ENCODE measurements around the gene KCP.
A peak's percentile ranks its signal among the peaks of the same experiment; 100 is the strongest.

KCP gene

DNA sequence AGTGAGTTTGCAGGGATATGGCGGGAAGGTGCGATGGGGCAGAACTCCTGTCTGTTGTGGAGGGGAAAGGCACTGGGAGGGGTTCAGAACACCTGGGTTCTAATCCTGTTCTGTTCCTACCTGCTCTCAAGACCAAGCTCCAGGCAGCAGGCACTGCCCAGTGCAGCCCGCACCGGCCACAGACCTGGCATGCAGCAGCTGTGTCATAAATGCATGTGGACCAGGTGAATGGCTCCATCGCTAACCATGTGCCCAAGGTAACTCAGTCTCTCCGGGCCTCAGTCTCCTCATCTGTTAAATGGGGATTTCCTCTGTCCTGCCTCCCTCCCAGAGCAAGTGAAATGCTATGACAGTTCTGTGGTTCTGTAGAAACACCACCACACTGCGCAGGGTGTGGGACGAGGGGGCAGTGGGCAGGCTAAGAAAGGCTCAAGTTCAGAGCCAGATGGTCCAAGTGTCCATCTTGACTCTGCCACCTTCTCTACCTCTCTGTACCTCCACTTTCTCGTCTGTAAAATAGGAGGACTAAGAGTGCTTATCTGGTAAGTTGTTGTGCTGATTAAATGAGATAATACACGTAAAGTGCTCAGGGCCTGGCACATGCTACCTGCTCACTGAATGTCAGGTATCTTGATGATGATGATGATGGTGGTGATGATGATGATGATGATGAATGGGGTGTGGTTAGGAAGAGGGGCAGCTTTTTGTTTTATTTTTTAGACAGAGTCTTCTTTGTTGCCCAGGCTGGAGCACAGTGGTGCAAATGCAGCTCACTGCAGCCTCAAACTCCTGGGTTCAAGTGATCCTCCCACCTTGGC, 24.9 kb downstream of the KCP start:
- DNase-seq, result no peak

DNA sequence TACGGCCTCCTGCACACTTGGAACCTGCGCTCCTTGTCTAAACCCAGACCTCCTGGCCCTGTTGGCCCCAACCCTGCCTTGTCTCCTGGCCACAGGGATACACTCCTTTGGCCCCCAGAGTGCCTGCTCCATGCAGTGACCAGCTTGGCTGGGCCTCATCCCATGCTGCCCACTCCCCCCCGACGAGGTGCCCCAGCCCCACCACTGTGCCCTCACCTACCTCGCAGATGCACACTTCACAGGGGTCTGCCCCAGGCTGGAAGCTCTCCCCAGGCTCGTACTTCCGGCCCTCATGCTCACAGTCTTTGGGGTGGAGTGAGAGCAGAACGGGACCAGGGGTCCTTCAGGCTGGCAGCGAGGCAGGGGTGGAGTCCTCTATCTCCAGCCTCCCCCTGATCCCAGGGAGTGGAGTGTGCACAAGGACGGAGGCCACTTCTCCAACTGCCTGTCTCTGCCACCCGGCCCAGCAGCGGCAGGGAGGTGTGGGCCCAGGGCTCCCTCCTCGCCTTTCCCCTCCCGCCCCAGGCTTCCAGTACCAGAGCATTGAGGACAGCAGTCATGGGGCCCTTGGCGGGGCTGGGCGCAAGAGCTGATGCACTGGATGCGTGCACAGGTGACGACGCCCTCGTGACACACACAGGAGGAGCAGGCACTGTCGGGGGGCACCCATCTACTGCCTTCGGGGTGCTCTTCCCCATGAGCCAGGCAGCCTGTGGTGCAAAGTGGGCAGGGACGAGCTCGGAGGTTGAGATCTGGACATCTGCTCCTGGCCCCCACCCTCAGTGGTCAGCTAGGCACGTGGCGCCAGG, 25.7 kb downstream of the KCP start:
- no peak for DNase-seq

DNA sequence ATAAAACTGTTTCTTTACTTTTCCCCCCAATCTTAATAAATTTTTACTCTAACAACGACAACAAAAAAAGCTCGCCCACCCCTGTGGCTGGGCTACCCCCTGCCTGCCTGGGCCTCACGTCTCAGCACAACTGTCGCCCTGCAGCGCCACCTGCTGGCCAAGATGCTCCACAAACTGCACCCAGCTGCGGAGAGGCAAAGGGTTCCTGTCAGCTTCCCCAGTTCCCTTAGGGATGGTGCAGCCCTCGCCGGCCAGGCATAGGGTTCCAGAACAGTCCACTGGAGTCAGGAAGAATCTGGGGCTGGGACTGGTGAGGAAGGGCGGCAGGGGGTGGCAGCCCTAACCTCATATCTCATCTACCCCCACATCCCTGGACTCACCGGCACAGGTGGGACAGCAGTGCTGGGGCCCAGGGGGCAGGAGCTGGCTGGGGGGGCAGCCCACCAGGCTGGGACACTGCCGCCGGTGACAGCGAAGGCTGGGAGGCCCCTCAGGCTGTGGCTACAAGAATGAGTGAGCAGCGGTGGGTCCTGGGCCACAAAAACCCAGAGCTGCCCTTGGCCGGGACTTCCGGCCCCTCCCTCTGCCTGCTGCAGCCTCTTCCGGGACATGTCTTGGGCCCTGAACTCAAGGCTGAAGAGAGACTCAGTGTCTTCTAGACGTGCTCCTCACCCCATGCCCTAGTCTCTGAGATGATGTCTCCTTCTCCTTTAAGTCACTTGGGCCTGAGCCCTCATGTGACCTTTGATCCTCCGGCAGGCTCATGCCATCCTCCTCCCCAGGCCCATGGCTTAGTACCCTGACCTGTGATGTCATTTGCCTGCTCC, 26.7 kb downstream of the KCP start:
- peak; percentile 74 to 78 for DNase-seq

DNA sequence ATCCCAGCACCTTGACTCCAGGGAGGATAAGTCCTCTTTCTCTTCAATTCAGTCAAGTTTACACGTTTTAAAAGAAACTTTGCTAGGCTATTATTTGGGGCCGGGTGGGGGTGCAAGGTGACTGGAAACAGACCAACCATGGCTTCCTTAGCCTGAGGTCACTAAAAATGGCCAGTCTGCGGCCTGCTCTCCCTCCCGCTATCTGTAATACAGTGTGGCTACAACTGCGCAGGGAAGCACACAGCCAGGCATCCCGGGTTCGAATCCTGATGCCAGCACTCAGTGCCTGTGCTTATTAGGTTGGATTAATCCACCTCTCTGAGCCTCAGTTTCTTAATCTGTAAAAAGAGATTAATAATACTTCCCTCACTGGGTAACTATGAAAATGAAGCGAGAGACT, 28.4 kb downstream of the KCP start:
- DNase-seq, result no peak

DNA sequence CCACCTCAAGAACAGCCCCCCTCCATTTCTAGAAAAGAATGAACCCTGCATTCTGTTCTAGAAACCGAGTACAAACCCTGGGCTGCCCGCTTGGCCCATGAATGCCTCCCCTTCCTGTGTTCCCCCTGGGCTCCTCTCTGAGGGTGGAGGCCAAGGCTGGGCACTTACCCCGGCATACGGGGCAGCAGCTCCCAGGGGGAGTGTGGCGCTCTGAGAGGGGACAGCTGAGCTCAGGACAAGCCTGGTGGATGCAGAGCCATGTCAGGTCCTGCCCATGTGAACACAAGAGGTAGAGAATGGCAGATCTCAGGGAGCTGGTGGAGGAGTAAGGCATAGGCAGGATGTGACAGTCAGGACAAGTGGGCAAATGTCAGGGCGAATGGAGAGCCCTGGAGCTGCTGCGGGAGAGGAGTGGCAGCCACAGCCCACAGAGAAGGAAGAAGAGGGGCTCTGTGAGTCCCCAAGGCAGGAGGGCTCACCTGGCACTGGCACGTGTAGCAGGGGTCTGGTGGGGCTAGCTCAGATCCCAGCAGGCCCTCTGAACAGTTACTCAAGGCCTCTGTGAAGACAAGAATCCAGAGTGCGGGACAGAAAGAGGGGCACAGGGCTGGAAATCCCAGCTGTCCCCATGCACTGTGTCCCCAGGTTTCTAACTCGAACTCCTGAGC, 28.9 kb downstream of the KCP start:
- no peak for DNase-seq

DNA sequence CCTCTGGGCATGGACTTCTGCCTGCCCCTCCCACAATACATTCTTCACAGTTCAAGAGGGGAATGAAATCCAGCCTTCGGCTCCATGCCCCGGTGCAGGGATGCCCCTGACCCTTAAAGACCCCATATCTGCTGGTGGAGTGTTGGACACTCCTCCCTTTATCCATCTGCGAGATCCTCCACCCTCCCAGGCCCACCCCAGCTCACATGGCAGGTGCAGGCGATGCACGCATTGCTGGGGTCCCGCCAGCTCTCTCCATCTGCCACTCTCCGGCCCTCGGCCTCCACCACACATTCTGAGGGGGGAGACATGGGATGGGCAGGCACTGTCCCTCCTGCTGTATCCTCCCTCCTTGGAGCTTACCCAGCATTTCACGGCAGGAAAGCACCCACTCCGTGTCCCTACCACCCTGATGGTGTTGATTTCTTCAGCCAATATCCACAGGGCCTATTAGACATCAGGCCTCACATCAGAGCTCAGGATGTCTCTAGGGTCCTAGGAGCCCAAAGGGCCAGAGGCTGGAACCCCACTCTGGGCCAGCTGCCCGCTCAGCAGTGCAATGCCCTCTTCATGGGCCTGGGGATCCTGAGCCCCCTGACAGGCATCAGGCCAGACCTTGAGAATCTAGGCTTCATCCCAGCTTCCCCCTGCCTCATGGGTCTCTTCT, 29.6 kb downstream of the KCP start:
- DNase-seq, result no peak

DNA sequence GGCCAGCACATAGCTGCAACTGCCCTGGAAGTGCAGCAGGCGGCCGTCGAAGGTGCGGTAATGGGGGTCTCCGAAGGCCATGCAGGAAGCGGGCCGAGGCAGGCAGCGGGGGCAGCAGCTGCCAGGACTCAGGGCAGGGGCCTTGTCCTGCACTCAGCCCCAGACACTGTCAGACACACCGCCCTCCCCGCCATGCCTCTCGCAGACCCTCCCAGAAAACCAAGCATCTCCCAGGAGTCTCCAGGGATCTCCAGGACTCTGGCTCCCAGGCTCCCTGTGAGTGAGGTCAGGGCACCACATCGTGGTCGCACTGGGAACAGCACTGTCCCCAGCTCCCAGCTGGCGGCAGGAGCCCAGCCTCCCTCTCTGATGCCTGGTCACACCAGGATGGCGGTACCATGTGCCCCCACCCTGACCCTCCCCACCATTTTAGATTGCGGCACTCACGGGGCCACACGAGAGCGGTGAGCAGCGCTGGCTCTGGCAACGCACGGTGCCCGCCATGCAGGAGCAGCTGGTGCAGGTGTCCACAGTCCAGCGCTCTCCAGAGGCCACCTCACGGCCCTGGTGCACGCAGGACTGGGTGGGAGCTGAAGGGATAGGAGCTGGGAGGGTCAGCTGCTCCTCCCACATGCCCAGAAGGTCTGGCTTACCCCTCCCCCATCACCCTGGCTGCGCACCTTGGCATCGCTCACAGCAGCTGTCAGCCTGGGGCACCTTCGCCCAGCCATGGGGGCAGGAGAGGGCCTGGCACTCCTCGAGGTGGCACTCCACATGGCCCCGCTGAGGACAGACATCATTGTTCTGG, 30.4 kb downstream of the KCP start:
- peak; percentile 31 to 58 for DNase-seq

DNA sequence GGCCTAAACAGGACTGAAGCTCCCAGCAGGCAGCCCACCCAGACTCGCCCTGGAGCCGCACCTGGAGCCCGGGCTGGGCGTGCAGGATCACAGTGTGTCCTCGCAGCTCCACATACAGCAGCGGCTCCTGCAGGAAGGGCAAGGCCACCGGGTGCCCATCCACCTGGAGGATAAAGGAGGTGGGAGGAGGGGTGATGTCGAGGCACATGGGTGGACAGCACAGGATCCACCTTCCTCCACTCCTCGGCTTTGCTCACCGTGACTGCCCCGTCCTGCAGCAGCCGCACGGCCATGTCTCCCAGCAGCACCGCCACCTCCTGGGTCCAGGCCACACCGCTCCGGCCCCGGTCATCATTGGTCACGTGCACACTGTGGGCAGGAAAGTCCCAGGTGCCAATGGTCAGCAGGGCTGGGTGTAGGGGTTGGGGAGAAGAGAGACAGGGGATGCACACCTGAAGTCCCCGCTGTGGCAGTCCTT, 31.0 kb downstream of the KCP start:
- no peak for DNase-seq

DNA sequence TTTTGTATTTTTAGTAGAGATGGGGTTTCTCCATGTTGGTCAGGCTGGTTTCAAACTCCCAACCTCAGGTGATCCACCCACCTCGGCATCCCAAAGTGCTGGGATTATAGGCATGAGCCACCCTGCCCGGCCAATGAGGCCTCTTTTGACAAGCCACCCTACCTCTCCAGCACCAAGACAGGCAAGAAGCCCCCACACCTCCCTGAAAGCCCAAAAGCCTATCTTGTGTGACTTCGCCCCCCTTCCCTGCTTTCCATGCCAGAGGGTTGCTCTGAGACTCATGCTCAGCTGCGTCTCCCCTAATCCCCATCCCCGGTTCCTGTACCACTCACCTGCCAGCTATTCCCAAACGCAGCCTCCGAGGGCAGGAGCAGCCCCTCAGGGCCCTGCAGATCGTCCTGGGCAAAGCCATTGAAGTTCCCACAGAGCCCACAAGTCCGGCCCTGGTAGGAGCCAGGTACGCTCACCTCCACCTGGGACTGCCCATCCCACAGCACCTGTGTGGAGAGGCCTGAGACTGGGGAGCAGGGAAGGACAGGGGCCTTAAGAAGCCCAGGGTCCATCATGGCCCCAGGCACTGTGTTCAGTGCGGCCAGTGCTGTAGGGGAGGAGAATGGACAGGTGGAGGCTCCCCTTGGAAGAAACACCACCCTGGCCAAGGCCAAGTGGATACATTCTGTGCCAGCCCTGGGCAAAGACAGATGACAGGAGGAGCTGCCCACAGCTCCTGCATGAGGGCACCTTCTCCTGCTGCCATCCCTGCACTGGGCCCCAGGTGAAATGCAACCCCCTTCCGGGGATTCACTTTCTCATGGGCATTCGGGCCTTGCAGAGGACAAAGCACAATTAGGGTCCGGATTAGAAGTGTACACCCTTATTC, 32.0 kb downstream of the KCP start:
- no peak for DNase-seq

DNA sequence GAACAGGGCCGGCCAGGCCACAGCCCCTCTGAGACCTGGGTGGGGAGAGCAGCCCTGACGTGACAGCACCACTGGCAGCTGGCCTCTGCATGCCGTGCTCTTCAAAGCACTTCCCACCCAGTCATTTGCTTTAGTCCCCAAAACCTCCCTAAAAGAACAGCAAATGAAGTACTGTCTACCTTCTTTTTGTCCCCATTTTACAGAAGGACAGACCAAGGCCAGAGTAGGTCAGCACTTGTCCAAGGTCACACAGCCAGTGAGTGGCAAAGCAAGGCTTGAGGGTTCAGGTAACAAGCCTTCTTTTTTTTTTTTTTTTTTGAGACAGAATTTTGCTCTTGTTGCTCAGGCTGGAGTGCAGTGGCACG, 32.8 kb downstream of the KCP start:
- no peak for DNase-seq

DNA sequence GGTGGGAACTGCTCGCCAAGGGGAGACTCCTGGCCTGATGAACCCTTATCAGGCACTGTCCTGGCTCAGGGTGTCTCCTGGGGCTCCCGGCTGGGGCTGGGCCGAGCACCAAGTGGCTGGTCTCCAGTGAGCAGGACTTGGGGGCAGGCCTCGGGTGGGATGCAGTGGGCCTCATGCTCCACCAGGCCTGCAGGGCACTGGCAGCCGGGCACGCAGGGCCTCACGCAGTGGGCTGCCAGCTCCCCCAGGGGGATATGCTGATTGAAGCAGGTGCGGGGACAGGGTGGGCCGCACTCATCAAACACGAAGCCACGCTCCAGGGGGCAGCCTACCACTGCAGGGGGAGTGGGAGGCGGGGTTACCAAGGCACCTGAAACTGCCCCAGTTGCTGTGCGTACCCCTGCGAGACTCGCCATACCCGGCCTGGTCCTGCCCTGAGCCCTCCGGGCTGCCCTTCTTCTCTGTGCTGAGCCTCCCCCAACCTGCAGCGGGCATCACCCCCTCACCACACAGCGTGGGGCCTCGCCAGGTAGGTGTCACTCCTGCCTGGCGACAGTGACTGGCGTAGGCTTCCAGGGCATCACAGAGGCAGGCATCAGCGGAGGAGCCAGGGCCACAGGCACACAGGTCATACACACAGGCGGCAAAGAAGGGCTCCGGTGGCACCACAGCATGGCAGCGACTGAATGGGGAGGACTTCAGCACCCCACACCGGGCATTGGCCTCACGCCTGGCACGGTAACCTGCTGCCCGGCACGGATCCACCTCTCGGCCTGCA, 33.3 kb downstream of the KCP start:
- no peak for DNase-seq

DNA sequence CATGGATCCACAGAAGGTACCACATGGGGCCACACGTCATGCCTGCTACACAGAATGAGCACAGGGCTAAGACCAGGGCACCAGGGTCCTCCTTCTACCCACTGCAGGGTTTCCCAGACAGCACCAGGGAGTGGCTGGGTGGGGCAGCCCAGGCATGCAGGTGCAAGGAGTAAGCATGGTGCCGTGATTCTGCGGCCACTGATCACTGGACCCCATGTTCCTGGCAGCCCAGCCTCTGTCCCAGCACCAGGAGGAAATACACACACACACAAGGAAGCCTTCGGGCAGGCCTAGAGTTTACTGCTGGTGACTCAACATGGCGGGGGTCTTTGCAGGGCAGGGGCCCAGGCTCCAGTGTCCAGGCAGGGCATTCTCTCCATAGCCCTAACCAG, 33.9 kb downstream of the KCP start:
- DNase-seq, result no peak

DNA sequence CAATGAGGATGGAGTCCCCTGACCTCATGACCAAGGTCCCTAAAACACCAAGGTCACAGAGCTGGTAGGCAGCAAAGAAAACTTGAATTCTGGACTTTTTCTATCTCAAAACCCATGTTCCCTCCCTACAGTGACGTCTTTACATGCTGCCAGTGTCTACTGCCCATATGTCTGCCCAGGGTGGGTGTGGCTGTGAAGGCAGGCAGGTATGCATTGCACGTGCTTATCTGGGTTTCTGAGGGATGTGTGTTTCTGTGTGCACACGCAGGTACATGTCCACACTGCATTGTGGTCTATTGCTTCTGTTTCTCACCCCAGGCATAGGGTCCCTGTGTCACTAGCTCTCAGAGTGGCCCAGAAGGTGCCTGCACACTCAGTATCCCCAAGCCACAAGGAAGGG, 34.4 kb downstream of the KCP start:
- DNase-seq, result no peak

DNA sequence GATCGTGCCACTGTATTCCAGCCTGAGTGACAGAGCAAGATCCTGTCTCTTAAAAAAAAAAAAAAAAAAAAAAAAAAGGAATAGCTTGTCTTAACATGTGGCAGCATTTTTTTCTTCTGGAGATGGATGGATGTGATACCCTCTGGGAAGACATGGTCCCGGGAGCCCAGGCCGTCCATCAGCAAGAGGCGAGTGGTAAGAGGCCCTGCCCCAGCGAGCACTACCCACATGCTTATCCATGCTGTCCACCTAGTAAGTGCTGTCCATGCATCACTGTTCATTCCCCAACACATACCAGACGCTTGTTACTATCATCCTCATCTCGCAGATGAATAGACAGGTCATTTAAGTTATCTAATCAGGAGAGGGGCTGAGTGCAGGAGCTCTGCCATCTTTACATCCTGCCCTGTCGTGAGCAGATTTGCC, 35.0 kb downstream of the KCP start:
- DNase-seq, result no peak

DNA sequence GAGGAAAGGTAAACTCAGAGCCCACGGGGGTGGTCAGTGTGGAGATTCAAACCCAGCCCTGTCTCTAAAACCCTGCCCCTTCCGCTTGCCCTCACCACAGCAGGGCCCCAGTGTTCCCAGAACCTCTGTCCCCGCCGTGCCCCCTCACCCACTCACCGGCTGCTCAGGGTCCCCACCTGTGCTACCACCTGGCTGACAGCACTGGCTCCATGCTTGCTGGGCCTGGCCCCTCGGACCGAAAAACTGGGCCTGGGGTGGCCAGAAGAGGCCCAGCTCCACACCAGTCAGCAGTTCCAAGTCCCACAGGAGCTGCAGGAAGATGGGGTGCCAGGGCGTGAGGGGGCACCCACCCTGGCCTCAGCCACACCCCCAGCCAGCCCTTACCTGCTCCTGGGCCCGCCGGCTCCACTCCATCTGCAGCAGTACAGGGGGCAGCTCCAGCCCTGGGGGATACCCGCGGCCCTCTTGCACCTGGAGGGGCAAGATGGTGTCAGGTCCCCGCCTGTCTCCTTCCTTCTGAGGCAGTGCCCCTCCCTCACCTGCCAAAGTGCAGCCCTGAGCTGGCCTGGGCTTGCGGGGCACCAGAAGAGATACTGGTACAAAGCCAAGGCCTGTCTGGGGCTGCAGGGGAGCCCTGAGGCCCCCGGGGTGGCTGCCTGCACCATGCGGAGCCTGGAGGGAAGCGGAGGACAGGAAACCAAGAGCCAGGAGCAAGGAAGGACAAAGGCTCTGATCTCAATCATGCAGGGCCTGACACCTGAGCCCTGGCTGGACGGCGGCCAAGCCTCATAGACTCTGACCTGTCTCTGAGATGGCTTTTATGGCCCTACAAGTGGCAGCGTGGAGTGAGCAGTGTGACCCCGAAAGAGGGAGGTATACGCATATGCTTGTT, 36.1 kb downstream of the KCP start:
- DNase-seq, result no peak

DNA sequence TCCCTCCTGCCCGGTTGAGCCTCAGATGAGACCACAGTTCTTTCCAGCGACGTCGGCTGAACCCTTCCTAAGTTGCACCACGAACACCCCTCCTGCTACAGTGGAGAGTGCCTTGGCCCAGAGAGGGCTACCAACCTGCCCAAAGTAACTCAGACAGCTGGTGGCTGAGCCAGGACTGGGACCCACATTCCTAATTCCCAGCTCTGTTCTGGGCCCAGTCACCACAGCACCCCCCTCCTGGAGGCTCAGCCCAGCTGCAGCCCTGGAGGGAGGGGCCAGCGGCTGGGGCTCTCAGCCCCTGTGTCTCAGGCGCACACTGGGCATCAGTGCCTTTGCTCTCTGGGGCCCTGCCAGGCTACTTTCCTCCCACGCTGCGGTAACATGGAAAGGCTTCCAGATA, 37.3 kb downstream of the KCP start:
- DNase-seq, result no peak

DNA sequence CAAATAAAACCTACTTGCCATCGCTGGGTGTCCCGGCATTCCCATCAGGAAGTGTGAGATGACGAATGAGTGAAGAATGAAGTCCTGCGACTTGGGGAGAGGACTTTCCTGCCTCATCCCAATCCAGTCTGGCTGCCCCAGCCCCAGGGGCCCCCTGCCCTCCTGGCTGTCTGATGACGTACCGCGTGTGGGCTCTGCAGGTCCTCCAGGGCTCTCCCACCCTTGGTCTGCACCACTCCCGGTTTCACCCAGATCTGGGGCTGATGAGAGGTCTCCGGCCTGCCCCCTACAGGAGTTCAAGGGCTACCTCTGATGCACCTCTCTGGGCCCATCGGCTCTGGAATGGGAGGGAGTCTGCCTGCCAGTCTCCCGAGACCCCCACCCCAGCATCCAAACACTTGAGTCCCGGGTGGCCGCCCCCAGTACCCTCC, 38.1 kb downstream of the KCP start:
- peak in 1 of 2 experiments; percentile 18 for DNase-seq

DNA sequence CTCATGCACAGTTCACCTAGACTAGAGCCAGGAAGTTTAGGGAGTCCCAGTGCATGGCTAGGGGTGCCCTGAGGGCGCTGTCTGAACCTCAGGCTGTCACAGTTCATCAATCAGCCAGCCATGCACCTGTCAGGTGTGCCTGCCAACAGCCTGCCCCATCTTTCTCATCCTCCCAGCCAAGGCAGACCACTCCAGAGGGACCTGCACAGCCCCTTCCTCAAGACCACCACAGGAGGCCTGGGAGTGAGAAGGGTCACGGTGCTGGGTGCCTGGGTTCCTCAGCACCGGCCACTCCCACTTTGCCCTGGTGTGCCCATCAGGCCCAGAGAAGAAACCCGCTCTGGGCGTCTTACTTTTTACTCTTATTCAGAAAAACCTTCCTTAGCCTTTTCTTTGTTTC, 39.5 kb downstream of the KCP start:
- no peak for DNase-seq

All from Kasumi-1 (cell line).